WI38 (cell line): Measurements from ENCODE around the gene ACVRL1.

Experiments used
- H3K4me3 ChIP-seq: 2 replicates; pipeline ENCODE4 v1.5.1; 2011; ENCODE audit warnings: low read depth, mild to moderate bottlenecking, control low read depth, low read length
- CTCF ChIP-seq: IDR thresholded peaks from 2 replicates; pipeline ENCODE4 v1.5.1; 2012; ENCODE audit warnings: low read depth, mild to moderate bottlenecking, control low read depth, low read length

ACVRL1 gene

GRCh38 chr12:51907083-51907855 lies at the start of gene ACVRL1:
ACVRL1 (plus strand) TSS chr12:51907504; CDS start chr12:51912475, 4,971 bp downstream.
- H3K4me3 ChIP-seq = peak within 1 kb of the TSS; percentile 48
- no peak for TF ChIP-seq CTCF

GRCh38 chr12:51860986-51861385 lies 46.3 kb upstream of the ACVRL1 start:
- H3K4me3 ChIP-seq = no peak overlapping the region
- no peak for TF ChIP-seq CTCF

- H3K4me3 ChIP-seq = no peak overlapping the region
Observed at GRCh38 chr12:51862947-51863346, 44.4 kb upstream of the ACVRL1 start.

GRCh38 chr12:51863363-51863932 lies 43.9 kb upstream of the ACVRL1 start:
- no peak for TF ChIP-seq CTCF
- H3K4me3 ChIP-seq = no peak overlapping the region

More at GRCh38 chr12:51862947-51863346, 44.4 kb upstream of the ACVRL1 start:
- no peak for TF ChIP-seq CTCF

GRCh38 chr12:51863933-51864832 lies 43.1 kb upstream of the ACVRL1 start:
- H3K4me3 ChIP-seq = no peak overlapping the region
- no peak for TF ChIP-seq CTCF

GRCh38 chr12:51864833-51865670 lies 42.3 kb upstream of the ACVRL1 start:
- H3K4me3 ChIP-seq = no peak overlapping the region
- TF ChIP-seq CTCF = no peak
